ENCODE data around the gene DNM3. TPM values are rescaled to one million over a fixed set of nuclear protein-coding genes. Genes with fewer than 3 reads are reported as not detected.

Gene DNM3
- total and polyA plus RNA-seq, 2 donors (not counting 3 experiments of a cell fraction or from before 2014, with no cell fraction given), result 1.4 to 2.5 TPM

DNA sequence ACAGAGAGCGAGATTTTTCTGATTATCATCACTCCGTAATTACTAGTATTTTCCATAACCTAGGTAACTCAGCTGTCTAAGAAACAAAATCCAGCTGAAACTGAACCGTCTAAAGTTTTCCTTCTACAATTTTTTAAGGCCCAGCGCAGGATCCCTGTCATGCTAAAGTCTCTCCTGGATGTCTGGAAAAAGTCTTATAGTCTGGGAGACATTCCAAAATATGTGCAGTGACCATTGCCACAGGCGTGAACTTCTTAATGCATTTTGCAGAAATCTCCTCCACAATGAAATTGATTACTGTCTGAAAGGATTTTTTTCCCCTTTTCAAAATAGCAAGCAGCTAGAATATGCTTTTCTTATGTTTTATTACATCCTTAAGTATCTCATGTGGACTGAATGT lies 369.9 kb downstream of the DNM3 start:
- Histone ChIP-seq H3K36me3 (ENCODE audit: control insufficient read depth in 2 of 2, extremely low read depth in 1 of 2, insufficient read depth in 2 of 2, low read length in 2 of 2) (no peaks in the 10 kb centered on the region), H3K4me1 (ENCODE audit: control insufficient read depth, extremely low read depth, insufficient read depth, low read length) (no peaks in the 10 kb centered on the region), H3K4me3 (replicated peaks in 1 of 3; ENCODE audit: insufficient read depth in 1 of 3, low read depth in 1 of 3, low read length in 3 of 3) (no peak overlapping the region), H4K20me1 (replicated peaks; ENCODE audit: control insufficient read depth, extremely low read depth, insufficient read depth, low read length) (no peaks in the 10 kb centered on the region), H3K27ac (ENCODE audit: insufficient read depth, low read depth, low read length) (no peak overlapping the region), H3K9ac (replicated peaks; ENCODE audit: extremely low read depth, insufficient read depth, low read length) (no peak overlapping the region), H3K9me1 (replicated peaks; ENCODE audit: control insufficient read depth, extremely low read depth, insufficient read depth, low read length) (no peaks in the 10 kb centered on the region), H3K4me2 (ENCODE audit: insufficient read depth, low read length) (no peak overlapping the region), H3K27me3 (ENCODE audit: control insufficient read depth in 2 of 2, insufficient read depth in 2 of 2, low read length in 2 of 2) (no peaks in the 10 kb centered on the region), H3K9me3 (replicated peaks; ENCODE audit: control insufficient read depth, insufficient read depth, low read length) (no peaks in the 10 kb centered on the region), H3K79me2 (ENCODE audit: control insufficient read depth, insufficient read depth, low read length) (no peaks in the 10 kb centered on the region), H2AFZ (ENCODE audit: low read depth, low read length) (no peak overlapping the region)
- TF ChIP-seq GATA2 (IDR thresholded peaks at IDR 0.05; ENCODE audit: insufficient read depth, insufficient read length, low read depth, low read length), result no peak
- no peak for TF ChIP-seq MAX (IDR thresholded peaks at IDR 0.05; ENCODE audit: insufficient read depth, insufficient read length)
- no peak for TF ChIP-seq POLR2A (IDR thresholded peaks at IDR 0.05; ENCODE audit: low read depth, low read length)
- no peak for TF ChIP-seq MYC (IDR thresholded peaks at IDR 0.05; ENCODE audit: low read depth, low read length)
- TF ChIP-seq EZH2 (IDR thresholded peaks at IDR 0.05; ENCODE audit: borderline replicate concordance, low read depth, low read length, severe bottlenecking), result no peak
- intact Hi-C loops (cut with micrococcal nuclease) (no loop called here), dilution Hi-C loops (cut with MboI; ENCODE audit: extremely low pct_ligation_motif_present, low sequenced_read_pairs) (no loop called here)
- no TSS peak for BruUV-seq (replicated peaks)
- no peak for DNase-seq (ENCODE audit: low read depth, low spot score)
- ChIA-PET CTCF (no interaction called here), POLR2A (no interaction called here)
- FAIRE-seq, result no peak

- no peak for FAIRE-seq
- BruUV-seq (replicated peaks), result no TSS peak
- Histone ChIP-seq H3K9me1 (replicated peaks; ENCODE audit: control insufficient read depth, extremely low read depth, insufficient read depth, low read length) (no peaks in the 10 kb centered on the region), H3K4me1 (ENCODE audit: control insufficient read depth, extremely low read depth, insufficient read depth, low read length) (no peaks in the 10 kb centered on the region), H3K9me3 (replicated peaks; ENCODE audit: control insufficient read depth, insufficient read depth, low read length) (no peaks in the 10 kb centered on the region), H3K36me3 (ENCODE audit: control insufficient read depth in 2 of 2, extremely low read depth in 1 of 2, insufficient read depth in 2 of 2, low read length in 2 of 2) (no peaks in the 10 kb centered on the region), H2AFZ (ENCODE audit: low read depth, low read length) (no peak overlapping the region), H4K20me1 (replicated peaks; ENCODE audit: control insufficient read depth, extremely low read depth, insufficient read depth, low read length) (no peaks in the 10 kb centered on the region), H3K9ac (replicated peaks; ENCODE audit: extremely low read depth, insufficient read depth, low read length) (no peak overlapping the region), H3K27me3 (ENCODE audit: control insufficient read depth in 2 of 2, insufficient read depth in 2 of 2, low read length in 2 of 2) (no peaks in the 10 kb centered on the region), H3K79me2 (ENCODE audit: control insufficient read depth, insufficient read depth, low read length) (no peaks in the 10 kb centered on the region), H3K27ac (ENCODE audit: insufficient read depth, low read depth, low read length) (no peak overlapping the region), H3K4me2 (ENCODE audit: insufficient read depth, low read length) (no peak overlapping the region), H3K4me3 (replicated peaks in 1 of 3; ENCODE audit: insufficient read depth in 1 of 3, low read depth in 1 of 3, low read length in 3 of 3) (no peak overlapping the region)
- ChIA-PET POLR2A (no interaction called here), CTCF (interaction anchor here (0.9 to 1.4 kb wide), 3 partner anchors 147 to 210 kb away, joined by 3 read pairs; no protein-coding TSS in a partner anchor)
- no peak for TF ChIP-seq MAX (IDR thresholded peaks at IDR 0.05; ENCODE audit: insufficient read depth, insufficient read length)
- TF ChIP-seq POLR2AphosphoS5 (IDR thresholded peaks at IDR 0.05; ENCODE audit: insufficient read depth, low read depth, low read length), result no peak
- no peak for TF ChIP-seq FOS (IDR thresholded peaks at IDR 0.05; ENCODE audit: borderline replicate concordance, insufficient read depth, low read length)
- no peak for TF ChIP-seq JUN (IDR thresholded peaks at IDR 0.05; ENCODE audit: borderline replicate concordance, insufficient read depth, insufficient read length, low read depth)
- no peak for TF ChIP-seq CTCF (IDR thresholded peaks at IDR 0.05; ENCODE audit: extremely low read depth in 1 of 2, insufficient read depth in 1 of 2, low read depth in 1 of 2, low read length in 2 of 2)
- TF ChIP-seq MYC (IDR thresholded peaks at IDR 0.05; ENCODE audit: low read depth, low read length), result no peak
- no peak for TF ChIP-seq POLR2A (IDR thresholded peaks at IDR 0.05; ENCODE audit: low read depth, low read length)
- no peak for TF ChIP-seq GATA2 (IDR thresholded peaks at IDR 0.05; ENCODE audit: insufficient read depth, insufficient read length, low read depth, low read length)
- no peak for TF ChIP-seq EZH2 (IDR thresholded peaks at IDR 0.05; ENCODE audit: borderline replicate concordance, low read depth, low read length, severe bottlenecking)
- DNase-seq (ENCODE audit: low read depth, low spot score), result no peak
- intact Hi-C loops (cut with micrococcal nuclease) (no loop called here), dilution Hi-C loops (cut with MboI; ENCODE audit: extremely low pct_ligation_motif_present, low sequenced_read_pairs) (no loop called here)
Observed at GRCh38 chr1:172212124-172212523, 370.8 kb downstream of the DNM3 start.
